Esophagus muscularis mucosa (tissue), 4 donors: ENCODE results near the gene IL36RN.

Experiments
- CTCF ChIP-seq, 3 experiments: fragments of 200-600 bp in 2 of 3; fragments of 450-650 bp in 1 of 3; sonication (generic) in 2 of 3; IDR thresholded peaks; one replicate each; pipeline ENCODE4 v1.5.1; 2017 to 2019; ENCODE audit warnings: antibody characterized with exemption in 3 of 3, mild to moderate bottlenecking in 2 of 3, moderate library complexity in 1 of 3
- EP300 ChIP-seq: sonication (generic); formaldehyde crosslinking; IDR thresholded peaks from one replicate; pipeline ENCODE4 v1.6.1; 2017; ENCODE audit warnings: antibody characterized with exemption
- POLR2A ChIP-seq: fragments of 450-650 bp; IDR thresholded peaks from one replicate; pipeline ENCODE4 v1.6.1; 2017; ENCODE audit warnings: antibody characterized with exemption, moderate library complexity, mild to moderate bottlenecking, low read depth

- no peak for TF ChIP-seq POLR2A
- TF ChIP-seq CTCF (IDR thresholded peaks at IDR 0.05) = no peak
- TF ChIP-seq EP300 = no peak
Observed at GRCh38 chr2:113058998-113059960, at the start of gene IL36RN.
